Esophagus squamous epithelium (tissue), 5 donors: Measurements from ENCODE around the gene CALU. TPM values are rescaled to one million over a fixed set of nuclear protein-coding genes. Genes with fewer than 3 reads are reported as not detected.

Source experiments
- DNase-seq: peaks from one replicate; lab custom pipeline; 2025; lab: John Stamatoyannopoulos, UW
- H3K27ac ChIP-seq, 4 donors: fragments of 200-600 bp; sonication (generic); one replicate each; pipeline ENCODE4 v1.5.1; 2016 to 2019; ENCODE audit warnings: mild to moderate bottlenecking in 1 of 4
- H3K27me3 ChIP-seq, 4 donors: fragments of 200-600 bp; sonication (generic); 1 replicate in 3 of 4; 2 replicates in 1 of 4; pipeline versions ENCODE4 v1.5.1 to v1.6.0; 2017 to 2021; ENCODE audit warnings: antibody characterized with exemption in 1 of 4
- H3K36me3 ChIP-seq, 3 donors: fragments of 200-600 bp; sonication (generic); one replicate each; pipeline ENCODE4 v1.5.1; 2016 to 2019
- H3K4me1 ChIP-seq, 3 donors: fragments of 200-600 bp; sonication (generic); one replicate each; pipeline ENCODE4 v1.5.1; 2017 to 2019
- H3K4me3 ChIP-seq, 4 donors: fragments of 200-600 bp; sonication (generic); 1 replicate in 3 of 4; 2 replicates in 1 of 4; pipeline ENCODE4 v1.5.1; 2016 to 2019; ENCODE audit warnings: mild to moderate bottlenecking in 2 of 4, moderate library complexity in 1 of 4
- H3K9me3 ChIP-seq, 3 donors: fragments of 200-600 bp; sonication (generic); one replicate each; pipeline ENCODE4 v1.5.1; 2016 to 2019
- POLR2A ChIP-seq, 4 donors: fragments of 450-650 bp; IDR thresholded peaks; one replicate each; pipeline ENCODE4 v1.6.1; 2017; ENCODE audit warnings: antibody characterized with exemption in 4 of 4, mild to moderate bottlenecking in 4 of 4, moderate library complexity in 3 of 4
- WGBS, 2 donors: methylation state at CpG; one replicate each; pipeline ENCODE4 v1.1.5; 2018; 5-methylcytosine and 5-hydroxymethylcytosine counted together
- intact Hi-C: fragments of 100-400 bp; cut with DNase I; formaldehyde crosslinking; loops from one replicate; pipeline ENCODE4 v1.15.0; 2022
- total RNA-seq, 4 donors: library from RNA; depleted of rRNA; stranded (reverse); fragments of >200 nt; gene quantifications; one replicate each; pipeline ENCODE4 v1.1.0, GENCODE V29; 2016
- TF ChIP-seq, protein P1 (sequence below), 6 experiments: fragments of 450-650 bp in 4 of 6; fragments of 200-600 bp in 2 of 6; sonication (generic) in 2 of 6; IDR thresholded peaks; one replicate each; pipeline ENCODE4 v1.5.1; 2016 to 2019; ENCODE audit warnings: antibody characterized with exemption in 6 of 6, mild to moderate bottlenecking in 4 of 6, moderate library complexity in 4 of 6
- donor health status: DM: yes; HTN: yes; CAD: no.

The CALU gene
- total RNA-seq, 4 donors from 2014 or later: 23.5 to 66.6 (median 50.8) TPM

DNA sequence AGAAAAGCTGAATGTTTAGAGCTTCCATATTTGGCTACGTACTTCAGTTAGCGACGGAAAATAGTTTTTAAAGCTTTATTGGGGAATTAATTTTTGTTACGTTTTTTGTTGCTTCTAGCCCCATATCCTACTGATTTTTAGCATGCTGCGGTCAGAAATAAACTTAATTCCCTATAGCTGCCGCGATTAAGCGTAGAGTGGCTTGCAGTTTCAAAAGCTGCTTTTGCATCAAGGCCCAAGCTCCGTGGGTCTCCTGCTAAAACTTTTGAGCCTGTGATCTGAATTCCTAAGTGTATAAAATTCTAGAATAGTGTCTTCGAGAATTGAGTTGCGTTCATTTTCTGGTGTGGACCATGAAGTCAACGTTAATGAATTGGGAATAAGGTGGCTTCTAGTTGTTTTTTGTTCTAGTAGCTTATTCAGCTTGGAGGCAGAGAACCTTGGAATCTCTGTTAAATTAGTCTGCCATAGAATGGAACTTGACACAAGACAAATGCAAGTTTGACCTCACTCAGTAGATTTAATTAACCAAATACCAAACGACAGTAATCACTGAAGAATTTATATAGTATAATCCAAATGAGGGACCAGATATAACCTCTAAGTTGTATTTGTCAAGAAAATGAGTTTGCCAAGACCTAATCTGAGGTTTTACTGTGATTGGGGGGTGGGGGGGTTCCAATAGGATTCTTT lies 977 bp downstream of the CALU start:
- TF ChIP-seq, protein P1, sequence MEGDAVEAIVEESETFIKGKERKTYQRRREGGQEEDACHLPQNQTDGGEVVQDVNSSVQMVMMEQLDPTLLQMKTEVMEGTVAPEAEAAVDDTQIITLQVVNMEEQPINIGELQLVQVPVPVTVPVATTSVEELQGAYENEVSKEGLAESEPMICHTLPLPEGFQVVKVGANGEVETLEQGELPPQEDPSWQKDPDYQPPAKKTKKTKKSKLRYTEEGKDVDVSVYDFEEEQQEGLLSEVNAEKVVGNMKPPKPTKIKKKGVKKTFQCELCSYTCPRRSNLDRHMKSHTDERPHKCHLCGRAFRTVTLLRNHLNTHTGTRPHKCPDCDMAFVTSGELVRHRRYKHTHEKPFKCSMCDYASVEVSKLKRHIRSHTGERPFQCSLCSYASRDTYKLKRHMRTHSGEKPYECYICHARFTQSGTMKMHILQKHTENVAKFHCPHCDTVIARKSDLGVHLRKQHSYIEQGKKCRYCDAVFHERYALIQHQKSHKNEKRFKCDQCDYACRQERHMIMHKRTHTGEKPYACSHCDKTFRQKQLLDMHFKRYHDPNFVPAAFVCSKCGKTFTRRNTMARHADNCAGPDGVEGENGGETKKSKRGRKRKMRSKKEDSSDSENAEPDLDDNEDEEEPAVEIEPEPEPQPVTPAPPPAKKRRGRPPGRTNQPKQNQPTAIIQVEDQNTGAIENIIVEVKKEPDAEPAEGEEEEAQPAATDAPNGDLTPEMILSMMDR (IDR thresholded peaks at IDR 0.05): no peak
- TF ChIP-seq POLR2A (IDR thresholded peaks at IDR 0.05): no peak

DNA sequence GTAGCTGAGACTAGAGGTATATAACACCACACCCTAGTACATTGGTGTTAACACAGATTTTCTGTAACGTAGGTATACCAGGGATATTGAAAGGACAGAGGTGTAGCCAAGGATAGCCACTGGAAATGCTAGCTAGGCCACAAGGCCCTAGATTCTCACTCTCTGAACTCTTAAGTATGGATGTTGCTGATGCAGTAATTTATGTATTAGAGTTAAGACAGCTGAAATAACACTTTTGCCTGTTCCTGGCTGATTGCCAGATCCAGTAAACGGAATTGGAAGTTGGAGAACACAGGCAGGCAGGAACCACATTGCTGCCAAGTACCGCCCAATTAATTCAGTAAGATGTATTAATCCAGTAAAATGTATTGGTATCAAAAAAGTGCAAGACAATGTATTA lies 1.8 kb downstream of the CALU start:
- no peaks in the 10 kb centered on the region for H3K27me3 ChIP-seq
- H3K9me3 ChIP-seq: no peaks in the 10 kb centered on the region
- no peaks in the 10 kb centered on the region for H3K36me3 ChIP-seq
- intact Hi-C loops: no loop called here
- 37 to 43% methylated on average over 3 of the region's 3 CpGs for WGBS, 2 donors
- DNase-seq: no peak
- peak overlapping the region in 1 of 4 donors; percentile 99 for H3K4me3 ChIP-seq
- H3K4me1 ChIP-seq: peaks cover 13 to 56% (median 26%) of the 10 kb centered on the region in 3 donors
- peak overlapping the region in 3 of 4 donors; percentile 72 to 96 (median 91) for H3K27ac ChIP-seq
- TF ChIP-seq POLR2A (IDR thresholded peaks at IDR 0.05): no peak
- TF ChIP-seq, protein P1 (IDR thresholded peaks at IDR 0.05): no peak

More for the DNA sequence above, 977 bp downstream of the CALU start:
- Histone ChIP-seq H3K9me3 (no peaks in the 10 kb centered on the region), H3K4me3 (peak overlapping the region; percentile 73 to 100 (median 90)), H3K4me1 (peaks cover 13 to 56% (median 23%) of the 10 kb centered on the region in 3 donors), H3K36me3 (no peaks in the 10 kb centered on the region), H3K27ac (peak overlapping the region; percentile 82 to 99 (median 94)), H3K27me3 (no peaks in the 10 kb centered on the region)
- 2 to 10% methylated on average over 13 of the region's 13 CpGs for WGBS, 2 donors
- DNase-seq: no peak
- intact Hi-C loops: no loop called here

DNA sequence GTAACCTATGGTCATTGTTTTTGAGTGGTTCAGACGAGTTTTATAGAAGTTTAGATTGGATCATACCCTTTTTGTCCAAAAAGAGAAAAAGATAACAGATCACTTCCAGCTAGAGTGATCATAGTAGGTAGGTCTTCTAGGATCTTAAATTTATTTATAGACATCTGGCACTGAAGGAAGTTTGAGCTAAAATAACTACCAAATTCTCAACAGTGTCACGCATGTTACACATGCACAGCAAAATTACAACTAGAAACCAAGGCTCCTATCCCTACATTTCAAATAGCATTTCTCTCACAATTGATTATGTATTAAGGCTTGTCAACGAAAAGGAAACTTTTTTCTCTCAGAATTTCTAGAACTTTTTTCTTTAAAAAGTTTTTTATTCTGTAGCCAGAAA lies 2.3 kb downstream of the CALU start:
- Histone ChIP-seq H3K9me3 (no peaks in the 10 kb centered on the region), H3K36me3 (no peaks in the 10 kb centered on the region), H3K27me3 (no peaks in the 10 kb centered on the region), H3K27ac (peak overlapping the region in 3 of 4 donors; percentile 72 to 96 (median 91)), H3K4me1 (peaks cover 13 to 56% (median 26%) of the 10 kb centered on the region in 3 donors), H3K4me3 (no peak overlapping the region)
- 53 to 65% methylated on average over 3 of the region's 3 CpGs for WGBS, 2 donors
- TF ChIP-seq, protein P1 (IDR thresholded peaks at IDR 0.05): no peak
- no peak for TF ChIP-seq POLR2A (IDR thresholded peaks at IDR 0.05)
- intact Hi-C loops: no loop called here
- no peak for DNase-seq

DNA sequence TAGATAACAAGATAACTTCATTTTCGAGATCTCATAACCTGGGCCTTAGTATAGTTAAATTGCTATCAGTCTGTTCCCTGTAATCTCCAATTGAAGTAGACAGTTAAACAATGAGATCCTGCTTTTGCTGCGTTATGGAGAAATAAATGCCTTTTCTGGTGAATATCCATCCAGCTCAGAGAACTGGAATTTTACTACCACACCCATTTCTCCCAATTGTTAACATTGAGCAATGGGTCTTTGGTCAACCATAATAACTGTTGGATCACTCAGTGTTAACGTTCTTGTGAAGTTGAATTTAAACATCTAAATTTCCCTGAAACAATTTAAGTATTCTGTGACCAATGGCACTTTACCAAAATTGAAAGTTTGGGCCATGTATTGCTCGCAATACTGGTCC lies 3.0 kb downstream of the CALU start:
- H3K36me3 ChIP-seq: no peaks in the 10 kb centered on the region
- no peaks in the 10 kb centered on the region for H3K27me3 ChIP-seq
- intact Hi-C loops: no loop called here
- DNase-seq: no peak
- peak overlapping the region in 2 of 4 donors; percentile 56 to 66 for H3K27ac ChIP-seq
- H3K9me3 ChIP-seq: no peaks in the 10 kb centered on the region
- no peak overlapping the region for H3K4me3 ChIP-seq
- 35 to 52% methylated on average over 4 of the region's 4 CpGs for WGBS, 2 donors
- H3K4me1 ChIP-seq: peaks cover 13 to 56% (median 26%) of the 10 kb centered on the region in 3 donors
- TF ChIP-seq, protein P1 (IDR thresholded peaks at IDR 0.05): no peak
- no peak for TF ChIP-seq POLR2A (IDR thresholded peaks at IDR 0.05)

DNA sequence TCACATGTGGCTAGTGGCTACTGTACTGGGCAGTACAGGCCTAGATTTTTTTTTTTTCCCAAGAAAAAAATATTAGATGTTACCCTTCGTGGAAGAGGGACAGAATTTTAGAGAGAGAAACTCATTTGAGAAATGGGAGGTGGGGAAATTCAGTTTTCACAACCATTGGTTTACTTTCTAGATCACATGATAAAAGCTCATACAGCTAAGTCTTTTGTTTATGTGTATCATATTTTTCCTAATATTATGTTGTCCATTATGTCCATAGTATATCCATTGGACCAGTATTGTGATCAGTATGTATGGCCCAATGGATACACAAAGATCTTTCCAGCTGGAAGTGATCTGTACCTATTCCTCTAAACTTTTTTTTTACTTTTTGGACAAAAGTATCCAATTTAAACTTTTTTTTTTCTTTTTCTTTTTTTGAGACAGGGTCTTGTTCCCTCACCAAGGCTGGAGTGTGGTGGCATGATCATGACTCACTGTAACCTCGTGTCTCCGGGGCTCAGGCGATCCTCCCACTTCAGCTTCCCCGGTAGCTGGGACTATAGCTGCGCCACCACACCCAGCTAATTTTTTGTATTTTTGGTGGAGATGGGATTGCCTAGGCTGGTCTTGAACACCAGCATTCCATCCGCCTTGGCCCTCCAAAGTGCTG lies 4.1 kb downstream of the CALU start:
- H3K4me3 ChIP-seq: no peak overlapping the region
- DNase-seq: no peak
- TF ChIP-seq, protein P1 (IDR thresholded peaks at IDR 0.05): no peak
- no peak for TF ChIP-seq POLR2A (IDR thresholded peaks at IDR 0.05)
- no peaks in the 10 kb centered on the region for H3K27me3 ChIP-seq
- intact Hi-C loops: no loop called here
- no peak overlapping the region for H3K27ac ChIP-seq
- 74 to 86% methylated on average over 1 to 7 of the region's 7 CpGs for WGBS, 2 donors
- H3K4me1 ChIP-seq: peaks cover 13 to 50% (median 26%) of the 10 kb centered on the region in 3 donors
- peaks cover 0 to 5% (median 0%) of the 10 kb centered on the region in 3 donors for H3K36me3 ChIP-seq
- no peaks in the 10 kb centered on the region for H3K9me3 ChIP-seq
